ENCODE results near the gene TMEM151B. TPM values are rescaled to one million over a fixed set of nuclear protein-coding genes. Genes with fewer than 3 reads are reported as not detected.
A peak's percentile ranks its signal among the peaks of the same experiment; 100 is the strongest.

The TMEM151B gene
- total RNA-seq, 6 donors from 2014 or later = not detected

GRCh38 chr6:44264154-44265006 lies 5.9 kb upstream of the TMEM151B start:
- peaks cover 29 to 32% (median 30%) of the 10 kb centered on the region in 4 donors for H3K4me1 ChIP-seq
- 2 to 4% methylated on average over 8 to 13 of the region's 13 CpGs for WGBS, 2 donors
- H3K9me3 ChIP-seq = no peaks in the 10 kb centered on the region
- peak; percentile 42 to 54 for ATAC-seq (ENCODE audit: low FRiP score in 2 of 2)
- TF ChIP-seq POLR2AphosphoS5 (IDR thresholded peaks at IDR 0.05) (no peak), POLR2A (IDR thresholded peaks at IDR 0.05) (peak in 1 of 4 donors; percentile 24), CTCF (IDR thresholded peaks at IDR 0.05) (no peak)
- H3K27ac ChIP-seq = peak overlapping the region; percentile 85 to 92 (median 92)
- DNase-seq = peak; percentile 26 to 84
- no peaks in the 10 kb centered on the region for H3K27me3 ChIP-seq
- peaks cover 0 to 16% (median 14%) of the 10 kb centered on the region in 4 donors for H3K36me3 ChIP-seq
- H3K4me3 ChIP-seq = peak overlapping the region; percentile 73 to 92 (median 84)

GRCh38 chr6:44265007-44265721 lies 5.1 kb upstream of the TMEM151B start, which contains the start of gene NFKBIE:
Gene NFKBIE (minus strand): TSS chr6:44265551. CDS start chr6:44265346, 205 bp downstream.
- peak; percentile 86 to 96 for ATAC-seq (ENCODE audit: low FRiP score in 2 of 2)
- peak within 1 kb of the TSS; percentile 85 to 92 (median 92) for H3K27ac ChIP-seq

GRCh38 chr6:44265722-44266233 lies 4.5 kb upstream of the TMEM151B start:
- WGBS, 2 donors = 65% methylated on average over 17 of the region's 17 CpGs
- peaks cover 0 to 9% (median 7%) of the 10 kb centered on the region in 4 donors for H3K27me3 ChIP-seq
- TF ChIP-seq POLR2A (IDR thresholded peaks at IDR 0.05) (no peak), CTCF (IDR thresholded peaks at IDR 0.05) (no peak)
- no peak for DNase-seq
- H3K4me1 ChIP-seq = peaks cover 36 to 40% (median 37%) of the 10 kb centered on the region in 4 donors
- peak overlapping the region in 3 of 4 donors; percentile 73 to 91 (median 78) for H3K4me3 ChIP-seq
- H3K27ac ChIP-seq = peak overlapping the region; percentile 85 to 92 (median 92)
- peaks cover 0 to 6% (median 4%) of the 10 kb centered on the region in 4 donors for H3K36me3 ChIP-seq
- no peaks in the 10 kb centered on the region for H3K9me3 ChIP-seq
- ATAC-seq (ENCODE audit: low FRiP score in 2 of 2) = no peak

More at GRCh38 chr6:44265007-44265721, 5.1 kb upstream of the TMEM151B start, which contains the start of gene NFKBIE:
- peak; percentile 97 to 99 for DNase-seq
- no peak for TF ChIP-seq EP300 (IDR thresholded peaks at IDR 0.05)
- peak in 3 of 6 experiments; percentile 23 to 39 (median 37) for TF ChIP-seq CTCF (IDR thresholded peaks at IDR 0.05)
- TF ChIP-seq POLR2A (IDR thresholded peaks at IDR 0.05) = peak in 3 of 4 donors; percentile 69 to 90 (median 79)
- peak; percentile 53 to 88 for TF ChIP-seq POLR2AphosphoS5 (IDR thresholded peaks at IDR 0.05)
- Histone ChIP-seq H3K36me3 (peaks cover 0 to 8% (median 7%) of the 10 kb centered on the region in 4 donors), H3K27me3 (peaks cover 0 to 3% (median 2%) of the 10 kb centered on the region in 4 donors), H3K4me1 (peaks cover 31 to 34% (median 32%) of the 10 kb centered on the region in 4 donors), H3K4me3 (peak within 1 kb of the TSS; percentile 73 to 92 (median 84)), H3K9me3 (no peaks in the 10 kb centered on the region)
- WGBS, 2 donors = 0% methylated on average over 21 to 51 of the region's 72 CpGs

GRCh38 chr6:44266347-44266746 lies 3.9 kb upstream of the TMEM151B start:
- no peak for TF ChIP-seq POLR2A (IDR thresholded peaks at IDR 0.05)
- TF ChIP-seq POLR2AphosphoS5 (IDR thresholded peaks at IDR 0.05) = no peak
- TF ChIP-seq CTCF (IDR thresholded peaks at IDR 0.05) = no peak
- TF ChIP-seq EP300 (IDR thresholded peaks at IDR 0.05) = no peak
- ATAC-seq (ENCODE audit: low FRiP score in 2 of 2) = no peak
- H3K4me3 ChIP-seq = no peak overlapping the region
- no peak overlapping the region for H3K27ac ChIP-seq
- peaks cover 0 to 5% (median 3%) of the 10 kb centered on the region in 4 donors for H3K36me3 ChIP-seq
- H3K4me1 ChIP-seq = peaks cover 36 to 46% (median 40%) of the 10 kb centered on the region in 4 donors
- peaks cover 0 to 15% (median 9%) of the 10 kb centered on the region in 4 donors for H3K27me3 ChIP-seq
- DNase-seq = no peak
- H3K9me3 ChIP-seq = no peaks in the 10 kb centered on the region
- WGBS, 2 donors = 80 to 82% methylated on average over 3 of the region's 3 CpGs

Data from upper lobe of left lung (tissue), 6 donors.